Forelimb muscle (tissue), 1 donor: ENCODE results near the gene CDH22. TPM values are rescaled to one million over a fixed set of nuclear protein-coding genes. Genes with fewer than 3 reads are reported as not detected.

Experiments
- DNase-seq: peaks from one replicate; pipeline ENCODE4 v3.0.0-alpha.2; 2013; ENCODE audit warnings: low read depth
- polyA plus RNA-seq: library from polyadenylated mRNA; unstranded; fragments of 120-200 nt; gene quantifications from one replicate; pipeline ENCODE4 v1.2.1, GENCODE V29; 2013; ENCODE audit not compliant: insufficient read length

CDH22 gene
- polyA plus RNA-seq, 1 donor, result 0.18 TPM

- no peak for DNase-seq
These were observed 15.3 kb upstream of the CDH22 start for GRCh38 chr20:46323557-46323956.

- no peak for DNase-seq
These were observed 14.3 kb upstream of the CDH22 start for GRCh38 chr20:46322641-46323040.

GRCh38 chr20:46317685-46318177, 9.4 kb upstream of the CDH22 start:
- DNase-seq, result no peak

GRCh38 chr20:46316984-46317684, 8.8 kb upstream of the CDH22 start:
- no peak for DNase-seq

- no peak for DNase-seq
These were observed 7.0 kb upstream of the CDH22 start for GRCh38 chr20:46315311-46315710.

- no peak for DNase-seq
These were observed 4.9 kb upstream of the CDH22 start for GRCh38 chr20:46312945-46313861.

- DNase-seq, result no peak
These were observed 4.0 kb upstream of the CDH22 start for GRCh38 chr20:46312075-46312944.

GRCh38 chr20:46311719-46312074, 3.4 kb upstream of the CDH22 start:
- no peak for DNase-seq

GRCh38 chr20:46311039-46311650, 2.8 kb upstream of the CDH22 start:
- DNase-seq, result no peak

- no peak for DNase-seq
These were observed 1.6 kb upstream of the CDH22 start for GRCh38 chr20:46309945-46310344.

- DNase-seq, result no peak
These were observed 370 bp downstream of the CDH22 start for GRCh38 chr20:46307999-46308257.

- DNase-seq, result no peak
These were observed 929 bp downstream of the CDH22 start for GRCh38 chr20:46307139-46307998.

GRCh38 chr20:46306743-46307138, 1.6 kb downstream of the CDH22 start:
- no peak for DNase-seq

GRCh38 chr20:46305973-46306360, 2.3 kb downstream of the CDH22 start:
- no peak for DNase-seq

GRCh38 chr20:46305331-46305972, 2.8 kb downstream of the CDH22 start:
- DNase-seq, result no peak

- no peak for DNase-seq
These were observed 3.4 kb downstream of the CDH22 start for GRCh38 chr20:46304852-46305251.

GRCh38 chr20:46304361-46304760, 3.9 kb downstream of the CDH22 start:
- no peak for DNase-seq

GRCh38 chr20:46303176-46303956, 4.9 kb downstream of the CDH22 start:
- DNase-seq, result no peak

GRCh38 chr20:46302106-46302505, 6.2 kb downstream of the CDH22 start:
- no peak for DNase-seq

GRCh38 chr20:46300281-46300680, 8.0 kb downstream of the CDH22 start:
- no peak for DNase-seq
